ENCODE measurements around the gene MTCL3.

DNA sequence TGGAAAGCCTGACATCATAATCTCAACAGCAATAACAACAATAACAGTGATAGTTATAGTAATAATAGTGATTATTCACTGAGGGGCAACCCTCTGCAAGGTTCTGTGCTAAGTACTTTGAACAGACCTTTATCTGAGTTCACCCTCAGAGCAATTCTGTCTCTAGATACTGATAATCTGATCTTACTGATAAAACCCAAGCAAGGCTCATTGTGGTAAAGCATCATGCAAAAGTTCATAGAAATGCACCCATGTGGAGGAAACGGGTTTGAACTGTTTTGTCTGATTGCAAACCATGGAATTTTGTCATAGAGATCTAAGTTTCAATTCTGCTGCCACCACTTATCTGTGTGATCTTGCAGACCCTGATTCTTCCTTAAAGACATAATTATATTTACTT, 58.7 kb downstream of the MTCL3 start:
- TF ChIP-seq, protein P1, sequence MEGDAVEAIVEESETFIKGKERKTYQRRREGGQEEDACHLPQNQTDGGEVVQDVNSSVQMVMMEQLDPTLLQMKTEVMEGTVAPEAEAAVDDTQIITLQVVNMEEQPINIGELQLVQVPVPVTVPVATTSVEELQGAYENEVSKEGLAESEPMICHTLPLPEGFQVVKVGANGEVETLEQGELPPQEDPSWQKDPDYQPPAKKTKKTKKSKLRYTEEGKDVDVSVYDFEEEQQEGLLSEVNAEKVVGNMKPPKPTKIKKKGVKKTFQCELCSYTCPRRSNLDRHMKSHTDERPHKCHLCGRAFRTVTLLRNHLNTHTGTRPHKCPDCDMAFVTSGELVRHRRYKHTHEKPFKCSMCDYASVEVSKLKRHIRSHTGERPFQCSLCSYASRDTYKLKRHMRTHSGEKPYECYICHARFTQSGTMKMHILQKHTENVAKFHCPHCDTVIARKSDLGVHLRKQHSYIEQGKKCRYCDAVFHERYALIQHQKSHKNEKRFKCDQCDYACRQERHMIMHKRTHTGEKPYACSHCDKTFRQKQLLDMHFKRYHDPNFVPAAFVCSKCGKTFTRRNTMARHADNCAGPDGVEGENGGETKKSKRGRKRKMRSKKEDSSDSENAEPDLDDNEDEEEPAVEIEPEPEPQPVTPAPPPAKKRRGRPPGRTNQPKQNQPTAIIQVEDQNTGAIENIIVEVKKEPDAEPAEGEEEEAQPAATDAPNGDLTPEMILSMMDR (IDR thresholded peaks at IDR 0.05): no peak
- TF ChIP-seq POLR2A (IDR thresholded peaks at IDR 0.05): no peak

Measured in Peyer's patch (tissue), 4 donors.